Left lung (tissue), 10 donors: ENCODE measurements around the gene HUS1B. TPM values are rescaled to one million over a fixed set of nuclear protein-coding genes. Genes with fewer than 3 reads are reported as not detected.

Experiments
- ATAC-seq: fragments of 200-7000 bp; cut with Tn5 transposase; one replicate; pipeline ENCODE4 v1.9.1; 2020; ENCODE audit warnings: moderate library complexity
- DNase-seq, 4 donors: peaks; one replicate each; pipeline ENCODE4 v3.0.0-alpha.2; 2013 to 2020
- H3K27ac ChIP-seq, 2 donors: fragments of 200-600 bp; sonication (generic) in 1 of 2; one replicate each; pipeline versions ENCODE4 v1.5.0 to v1.8.0; 2020 to 2021
- H3K27me3 ChIP-seq, 2 donors: fragments of 200-600 bp; sonication (generic) in 1 of 2; one replicate each; pipeline versions ENCODE4 v1.5.0 to v1.8.0; 2020 to 2021
- H3K36me3 ChIP-seq, 2 donors: fragments of 200-600 bp; sonication (generic) in 1 of 2; one replicate each; pipeline versions ENCODE4 v1.5.0 to v1.8.0; 2020 to 2021
- H3K4me1 ChIP-seq, 2 donors: fragments of 200-600 bp; one replicate each; pipeline ENCODE4 v1.8.0; 2021
- H3K4me3 ChIP-seq, 2 donors: fragments of 200-600 bp; sonication (generic) in 1 of 2; one replicate each; pipeline versions ENCODE4 v1.5.0 to v1.8.0; 2020 to 2021; ENCODE audit warnings: mild to moderate bottlenecking in 1 of 2
- H3K9me3 ChIP-seq, 2 donors: fragments of 200-600 bp; sonication (generic) in 1 of 2; one replicate each; pipeline versions ENCODE4 v1.5.0 to v1.8.0; 2020 to 2021
- CTCF ChIP-seq, 2 donors: fragments of 200-600 bp; sonication (generic) in 1 of 2; IDR thresholded peaks; one replicate each; pipeline versions ENCODE4 v1.5.0 to v1.8.0; 2021; ENCODE audit warnings: antibody characterized with exemption in 2 of 2
- intact Hi-C, 2 donors: fragments of 100-400 bp; cut with DNase I; formaldehyde crosslinking; loops; one replicate each; pipeline versions ENCODE4 v1.11.2 to v1.14.2; 2022
- polyA plus RNA-seq, 6 donors: library from polyadenylated mRNA; unstranded; fragments of 120-200 nt; gene quantifications; one replicate each; pipeline ENCODE4 v1.2.1, GENCODE V29; 2013; ENCODE audit not compliant: insufficient read length in 6 of 6
- total RNA-seq, 2 donors: library from RNA; stranded (reverse); fragmentation: NEBNext Ultra II Directional; extraction: Animal tissue kit (Norgen Biotek cat#: 25700); gene quantifications; one replicate each; pipeline ENCODE4 v1.2.1, GENCODE V29; 2021
- donor health status: DM: no; HTN: yes; CAD: no.
- donor health status: DM: no; HTN: no; CAD: no.

The HUS1B gene
- total and polyA plus RNA-seq, 8 donors, result 0.20 to 1.2 (median 0.44) TPM; not detected in 1

- H3K4me1 ChIP-seq, result no peaks in the 10 kb centered on the region
- intact Hi-C loops, result no loop called here
- no peak overlapping the region for H3K4me3 ChIP-seq
- no peaks in the 10 kb centered on the region for H3K9me3 ChIP-seq
- ATAC-seq, result no peak
- no peaks in the 10 kb centered on the region for H3K27me3 ChIP-seq
- no peak overlapping the region for H3K27ac ChIP-seq
- TF ChIP-seq CTCF (IDR thresholded peaks at IDR 0.05), result no peak
- H3K36me3 ChIP-seq, result peaks cover 0 to 22% of the 10 kb centered on the region in 2 donors
- no peak for DNase-seq
These were observed 39.3 kb downstream of the HUS1B start for GRCh38 chr6:617456-618100.

GRCh38 chr6:613981-614380, 42.9 kb downstream of the HUS1B start:
- Histone ChIP-seq H3K36me3 (peaks cover 0 to 15% of the 10 kb centered on the region in 2 donors), H3K9me3 (no peaks in the 10 kb centered on the region), H3K27ac (no peak overlapping the region), H3K4me3 (no peak overlapping the region), H3K27me3 (no peaks in the 10 kb centered on the region), H3K4me1 (peaks cover 0 to 10% of the 10 kb centered on the region in 2 donors)
- DNase-seq (no peak), ATAC-seq (no peak)
- no peak for TF ChIP-seq CTCF (IDR thresholded peaks at IDR 0.05)
- intact Hi-C loops, result no loop called here

GRCh38 chr6:611928-612327, 45.0 kb downstream of the HUS1B start:
- intact Hi-C loops, result no loop called here
- no peaks in the 10 kb centered on the region for H3K9me3 ChIP-seq

GRCh38 chr6:610882-611281, 46.0 kb downstream of the HUS1B start:
- no peak overlapping the region for H3K4me3 ChIP-seq
- H3K9me3 ChIP-seq, result no peaks in the 10 kb centered on the region
- H3K36me3 ChIP-seq, result peaks cover 0 to 13% of the 10 kb centered on the region in 2 donors
- H3K4me1 ChIP-seq, result peaks cover 0 to 10% of the 10 kb centered on the region in 2 donors
- H3K27me3 ChIP-seq, result no peaks in the 10 kb centered on the region
- ATAC-seq (peak; percentile 40), DNase-seq (no peak)
- H3K27ac ChIP-seq, result no peak overlapping the region
- TF ChIP-seq CTCF (IDR thresholded peaks at IDR 0.05), result no peak
- intact Hi-C loops, result no loop called here

More at GRCh38 chr6:611928-612327, 45.0 kb downstream of the HUS1B start:
- DNase-seq, result no peak
- Histone ChIP-seq H3K4me1 (peaks cover 0 to 10% of the 10 kb centered on the region in 2 donors), H3K27ac (no peak overlapping the region), H3K27me3 (no peaks in the 10 kb centered on the region), H3K36me3 (peaks cover 0 to 7% of the 10 kb centered on the region in 2 donors), H3K4me3 (no peak overlapping the region)
- no peak for ATAC-seq
- no peak for TF ChIP-seq CTCF (IDR thresholded peaks at IDR 0.05)

- intact Hi-C loops, result no loop called here
- ATAC-seq (no peak), DNase-seq (no peak)
- H3K36me3 ChIP-seq, result peaks cover 0 to 13% of the 10 kb centered on the region in 2 donors
- no peak for TF ChIP-seq CTCF (IDR thresholded peaks at IDR 0.05)
- peaks cover 0 to 10% of the 10 kb centered on the region in 2 donors for H3K4me1 ChIP-seq
- H3K27ac ChIP-seq, result no peak overlapping the region
- H3K27me3 ChIP-seq, result no peaks in the 10 kb centered on the region
- no peak overlapping the region for H3K4me3 ChIP-seq
- no peaks in the 10 kb centered on the region for H3K9me3 ChIP-seq
These were observed 47.0 kb downstream of the HUS1B start for GRCh38 chr6:609905-610304.
